Lower leg skin (tissue), 4 donors: ENCODE results near the gene HCLS1. TPM values are rescaled to one million over a fixed set of nuclear protein-coding genes. Genes with fewer than 3 reads are reported as not detected.

ENCODE experiments used
- DNase-seq, 2 donors: peaks; one replicate each; pipeline ENCODE4 v3.0.0-alpha.2; 2019; ENCODE audit warnings: low spot score in 2 of 2
- H3K4me3 ChIP-seq: fragments of 200-600 bp; sonication (generic); 2 replicates; pipeline ENCODE4 v1.5.1; 2017; ENCODE audit warnings: mild to moderate bottlenecking, low read depth; ENCODE audit not compliant: poor library complexity, severe bottlenecking
- CTCF ChIP-seq, 3 donors: fragments of 450-650 bp; IDR thresholded peaks; one replicate each; pipeline ENCODE4 v1.5.1; 2016; ENCODE audit warnings: antibody characterized with exemption in 3 of 3, mild to moderate bottlenecking in 3 of 3, moderate library complexity in 2 of 3
- POLR2A ChIP-seq, 2 donors: fragments of 450-650 bp; IDR thresholded peaks; one replicate each; pipeline ENCODE4 v1.6.1; 2016 to 2017; ENCODE audit warnings: antibody characterized with exemption in 2 of 2, mild to moderate bottlenecking in 1 of 2, moderate library complexity in 1 of 2
- WGBS, 2 donors: methylation state at CpG; one replicate each; pipeline ENCODE4 v1.1.5; 2018; 5-methylcytosine and 5-hydroxymethylcytosine counted together
- intact Hi-C: fragments of 100-400 bp; cut with DNase I; formaldehyde crosslinking; loops from one replicate; pipeline ENCODE4 v1.15.0; 2023; ENCODE audit warnings: low total_unique reads
- total RNA-seq, 4 donors: library from RNA; depleted of rRNA; stranded (reverse); fragments of >200 nt; gene quantifications; one replicate each; pipeline ENCODE4 v1.1.0, GENCODE V29; 2016

Gene HCLS1
- total RNA-seq, 4 donors from 2014 or later, result 8.8 to 21.9 (median 13.2) TPM

- no peak overlapping the region for H3K4me3 ChIP-seq
- intact Hi-C loops, result no loop called here
- TF ChIP-seq POLR2A (IDR thresholded peaks at IDR 0.05) (no peak), CTCF (IDR thresholded peaks at IDR 0.05) (no peak)
- no peak for DNase-seq
These were observed 9.0 kb downstream of the HCLS1 start for GRCh38 chr3:121651684-121652083.

GRCh38 chr3:121649645-121650044 lies 11.1 kb downstream of the HCLS1 start:
- intact Hi-C loops, result no loop called here

GRCh38 chr3:121648219-121648958 lies 12.3 kb downstream of the HCLS1 start:
- no peak overlapping the region for H3K4me3 ChIP-seq
- 41 to 52% methylated on average over 6 of the region's 6 CpGs for WGBS, 2 donors
- no peak for TF ChIP-seq CTCF (IDR thresholded peaks at IDR 0.05)
- no peak for TF ChIP-seq POLR2A (IDR thresholded peaks at IDR 0.05)
- intact Hi-C loops, result no loop called here
- DNase-seq, result peak in 1 of 2 donors; percentile 36

More at GRCh38 chr3:121649645-121650044, 11.1 kb downstream of the HCLS1 start:
- TF ChIP-seq CTCF (IDR thresholded peaks at IDR 0.05) (no peak), POLR2A (IDR thresholded peaks at IDR 0.05) (no peak)
- H3K4me3 ChIP-seq, result no peak overlapping the region
- DNase-seq, result no peak

DNA sequence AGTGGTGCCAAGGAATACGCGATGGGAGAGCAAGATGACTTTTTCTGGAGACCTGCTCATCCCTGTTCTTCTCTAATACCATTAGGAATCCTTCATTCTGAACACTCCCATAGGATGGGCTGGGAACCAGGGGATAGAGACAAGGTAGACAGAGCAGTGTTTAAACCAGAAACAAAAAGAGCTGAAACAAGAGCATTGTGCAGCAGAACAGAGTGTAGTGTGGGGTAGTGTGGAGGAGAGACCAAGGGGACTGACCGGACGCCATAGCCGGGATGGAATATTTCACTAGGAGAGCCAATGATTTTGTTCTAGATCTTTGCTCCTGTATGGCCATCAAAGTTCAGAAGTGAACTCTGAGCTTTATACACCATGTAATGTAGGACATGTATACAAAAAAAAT lies 15.6 kb downstream of the HCLS1 start:
- H3K4me3 ChIP-seq, result no peak overlapping the region
- TF ChIP-seq POLR2A (IDR thresholded peaks at IDR 0.05) (no peak), CTCF (IDR thresholded peaks at IDR 0.05) (no peak)
- DNase-seq, result no peak
- WGBS, 2 donors, result 97 to 98% methylated on average over 5 of the region's 5 CpGs
- intact Hi-C loops, result no loop called here

DNA sequence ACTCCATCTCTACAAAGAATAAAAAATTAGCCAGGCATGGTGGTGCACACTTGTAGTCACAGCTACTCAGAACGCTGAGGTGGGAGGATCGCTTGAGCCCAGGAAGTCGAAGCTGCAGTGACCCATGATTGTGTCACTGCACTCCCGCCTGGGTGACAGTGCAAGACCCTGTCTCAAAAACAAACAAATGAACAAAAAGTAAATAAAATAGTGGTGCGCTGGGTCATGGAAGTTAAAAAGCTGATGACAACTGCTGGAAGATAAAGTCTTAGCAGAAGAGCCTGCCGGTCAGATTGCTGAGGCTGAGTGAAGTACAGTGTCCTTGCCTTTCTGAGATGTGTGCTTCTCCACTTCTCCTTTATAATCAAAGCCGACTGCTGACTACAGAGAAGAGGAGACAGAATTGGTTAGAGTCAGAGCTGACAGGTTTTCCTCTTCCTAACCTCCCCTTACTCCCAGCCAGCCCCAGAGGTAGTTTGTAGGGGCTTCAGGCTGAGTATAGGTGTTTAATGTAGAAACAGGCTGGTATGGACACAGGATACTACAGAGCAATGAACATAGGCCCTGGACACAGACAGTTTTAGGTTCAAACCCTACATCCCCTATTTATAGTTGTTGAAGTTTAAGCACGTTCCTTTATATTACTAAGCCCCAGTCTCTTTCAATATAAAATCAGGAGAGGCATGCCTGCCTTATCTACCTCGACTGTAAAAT lies 17.9 kb downstream of the HCLS1 start:
- intact Hi-C loops, result no loop called here
- TF ChIP-seq CTCF (IDR thresholded peaks at IDR 0.05) (no peak), POLR2A (IDR thresholded peaks at IDR 0.05) (no peak)
- DNase-seq, result no peak
- 90 to 92% methylated on average over 9 of the region's 9 CpGs for WGBS, 2 donors
- H3K4me3 ChIP-seq, result no peak overlapping the region
